ENCODE measurements around the gene GCN1. TPM values are rescaled to one million over a fixed set of nuclear protein-coding genes. Genes with fewer than 3 reads are reported as not detected.

GCN1 gene
- total RNA-seq, 6 experiments from 2014 or later = 29.9 to 62.8 (median 39.4) TPM

DNA sequence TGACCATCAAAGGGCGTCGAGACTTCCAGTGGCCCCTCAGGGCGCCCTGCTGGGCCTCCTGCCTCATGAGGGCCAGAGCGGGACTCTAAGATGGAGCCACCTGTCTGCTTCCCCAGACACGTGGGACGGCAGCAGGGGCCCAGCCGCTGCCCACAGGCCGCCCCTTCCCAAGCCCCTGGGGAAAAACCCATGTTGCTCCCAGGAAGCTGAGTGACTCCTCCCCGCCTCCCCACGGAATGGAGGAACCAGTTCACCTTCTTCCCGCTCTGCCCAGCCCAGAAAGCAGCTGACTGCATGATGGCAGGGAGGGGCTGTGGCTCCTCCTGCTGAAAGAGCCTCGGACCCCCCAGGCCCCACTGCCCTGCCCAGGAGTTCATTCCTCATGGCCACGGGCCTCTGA, 92.9 kb downstream of the GCN1 start:
- intact Hi-C loops (cut with DNase I) = no loop called here
- no peak for DNase-seq
- no peak for TF ChIP-seq POLR2A (IDR thresholded peaks at IDR 0.05)
- TF ChIP-seq, protein P1, sequence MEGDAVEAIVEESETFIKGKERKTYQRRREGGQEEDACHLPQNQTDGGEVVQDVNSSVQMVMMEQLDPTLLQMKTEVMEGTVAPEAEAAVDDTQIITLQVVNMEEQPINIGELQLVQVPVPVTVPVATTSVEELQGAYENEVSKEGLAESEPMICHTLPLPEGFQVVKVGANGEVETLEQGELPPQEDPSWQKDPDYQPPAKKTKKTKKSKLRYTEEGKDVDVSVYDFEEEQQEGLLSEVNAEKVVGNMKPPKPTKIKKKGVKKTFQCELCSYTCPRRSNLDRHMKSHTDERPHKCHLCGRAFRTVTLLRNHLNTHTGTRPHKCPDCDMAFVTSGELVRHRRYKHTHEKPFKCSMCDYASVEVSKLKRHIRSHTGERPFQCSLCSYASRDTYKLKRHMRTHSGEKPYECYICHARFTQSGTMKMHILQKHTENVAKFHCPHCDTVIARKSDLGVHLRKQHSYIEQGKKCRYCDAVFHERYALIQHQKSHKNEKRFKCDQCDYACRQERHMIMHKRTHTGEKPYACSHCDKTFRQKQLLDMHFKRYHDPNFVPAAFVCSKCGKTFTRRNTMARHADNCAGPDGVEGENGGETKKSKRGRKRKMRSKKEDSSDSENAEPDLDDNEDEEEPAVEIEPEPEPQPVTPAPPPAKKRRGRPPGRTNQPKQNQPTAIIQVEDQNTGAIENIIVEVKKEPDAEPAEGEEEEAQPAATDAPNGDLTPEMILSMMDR (IDR thresholded peaks at IDR 0.05) = no peak
- no peak for ATAC-seq
- no peaks in the 10 kb centered on the region for H3K27me3 ChIP-seq
- WGBS (ENCODE audit: insufficient coverage, low coverage, low lambda C conversion rate, missing lambda C conversion rate) = 85% methylated on average over 2 of the region's 13 CpGs
- no peak overlapping the region for H3K4me3 ChIP-seq
- H3K4me1 ChIP-seq = peaks cover 0 to 3% (median 0%) of the 10 kb centered on the region in 4 donors
- H3K27ac ChIP-seq = no peak overlapping the region
- peaks cover 3 to 36% (median 18%) of the 10 kb centered on the region in 4 donors for H3K36me3 ChIP-seq
- H3K9me3 ChIP-seq = no peaks in the 10 kb centered on the region

DNA sequence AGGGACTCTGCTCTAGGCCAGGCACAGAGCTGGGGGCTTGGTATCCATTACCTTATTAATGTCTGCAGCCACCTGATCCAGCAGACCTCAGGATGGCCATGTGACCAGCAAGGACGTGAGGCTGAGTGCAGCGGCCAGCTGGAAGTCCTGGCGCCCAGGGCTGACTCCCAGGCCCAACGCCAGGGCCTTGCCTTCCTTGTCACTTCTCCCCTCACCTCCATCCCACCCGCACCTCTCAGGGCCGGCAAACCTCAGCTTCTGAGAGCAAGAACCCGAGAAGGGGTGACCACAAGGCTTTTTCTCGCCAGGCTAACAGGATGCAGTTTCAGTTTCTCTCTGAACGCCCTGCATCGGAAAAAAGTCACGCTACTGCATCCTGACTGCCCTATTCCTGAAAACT, 93.3 kb downstream of the GCN1 start:
- no peak for TF ChIP-seq POLR2A (IDR thresholded peaks at IDR 0.05)
- TF ChIP-seq, protein P1 (IDR thresholded peaks at IDR 0.05) = no peak
- 57% methylated on average over 7 of the region's 11 CpGs for WGBS (ENCODE audit: insufficient coverage, low coverage, low lambda C conversion rate, missing lambda C conversion rate)
- Histone ChIP-seq H3K9me3 (no peaks in the 10 kb centered on the region), H3K36me3 (peaks cover 3 to 41% (median 19%) of the 10 kb centered on the region in 4 donors), H3K4me1 (peaks cover 0 to 3% (median 0%) of the 10 kb centered on the region in 4 donors), H3K27me3 (no peaks in the 10 kb centered on the region), H3K4me3 (no peak overlapping the region), H3K27ac (no peak overlapping the region)
- peak in 3 of 4 donors; percentile 4 to 24 (median 8) for ATAC-seq
- intact Hi-C loops (cut with DNase I) = no loop called here
- DNase-seq = no peak

DNA sequence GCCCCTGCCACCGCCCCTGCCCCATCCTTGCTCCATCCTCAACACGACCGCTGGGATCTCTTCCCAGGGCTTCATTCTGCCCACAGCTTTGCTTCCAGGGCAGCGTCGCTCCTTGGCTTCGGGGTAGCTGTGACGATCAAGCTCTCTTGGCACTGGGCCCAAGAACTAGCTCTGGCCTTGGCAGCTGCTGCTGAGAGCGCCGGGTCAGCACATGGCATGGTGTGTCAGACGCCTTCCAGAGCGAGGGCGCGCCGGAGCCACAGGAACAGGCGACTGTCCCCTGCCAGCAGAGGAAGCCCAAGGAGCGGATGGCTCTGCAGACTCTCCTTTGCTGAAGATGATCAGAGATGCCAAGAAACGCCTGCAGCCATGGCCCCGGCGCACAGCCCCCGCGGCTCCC, 93.9 kb downstream of the GCN1 start:
- Histone ChIP-seq H3K4me1 (peaks cover 0 to 3% (median 0%) of the 10 kb centered on the region in 4 donors), H3K4me3 (no peak overlapping the region), H3K27me3 (no peaks in the 10 kb centered on the region), H3K27ac (no peak overlapping the region), H3K36me3 (peaks cover 3 to 45% (median 19%) of the 10 kb centered on the region in 4 donors), H3K9me3 (no peaks in the 10 kb centered on the region)
- DNase-seq (peak in 1 of 3 donors; percentile 52), ATAC-seq (peak; percentile 23 to 52 (median 30))
- WGBS (ENCODE audit: insufficient coverage, low coverage, low lambda C conversion rate, missing lambda C conversion rate) = 86% methylated on average over 3 of the region's 21 CpGs
- no peak for TF ChIP-seq POLR2A (IDR thresholded peaks at IDR 0.05)
- TF ChIP-seq, protein P1 (IDR thresholded peaks at IDR 0.05) = no peak
- intact Hi-C loops (cut with DNase I) = no loop called here

DNA sequence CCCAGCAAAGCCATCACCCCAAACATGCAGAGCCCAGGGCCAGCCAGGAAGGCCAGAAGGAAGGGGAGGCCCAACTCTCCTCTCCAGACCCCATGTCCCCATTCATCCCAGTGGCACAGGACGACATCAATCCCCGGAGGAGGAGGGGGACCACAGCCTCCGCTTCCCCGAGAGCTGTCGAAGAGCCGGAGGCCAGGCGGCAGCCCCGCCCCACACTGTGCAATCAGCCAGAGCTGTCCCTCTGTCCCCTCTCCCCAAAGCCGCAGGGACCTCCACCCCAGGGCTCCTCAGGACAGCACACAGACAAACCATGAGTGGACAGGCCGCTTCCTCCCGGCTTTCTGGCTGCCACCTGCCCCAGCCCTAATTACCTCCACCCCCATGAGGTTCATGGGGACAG, 94.8 kb downstream of the GCN1 start:
- H3K9me3 ChIP-seq = no peaks in the 10 kb centered on the region
- WGBS (ENCODE audit: insufficient coverage, low coverage, low lambda C conversion rate, missing lambda C conversion rate) = no CpG with 5 or more reads among the region's 11 CpGs
- no peak overlapping the region for H3K4me3 ChIP-seq
- TF ChIP-seq POLR2A (IDR thresholded peaks at IDR 0.05) = no peak
- ATAC-seq = no peak
- intact Hi-C loops (cut with DNase I) = loop anchor here in 1 of 2 donors (10.0 kb wide), 1 partner anchor 105 kb away; no protein-coding TSS in a partner anchor
- peaks cover 0 to 3% (median 0%) of the 10 kb centered on the region in 4 donors for H3K4me1 ChIP-seq
- no peak overlapping the region for H3K27ac ChIP-seq
- DNase-seq = no peak
- no peaks in the 10 kb centered on the region for H3K27me3 ChIP-seq
- peaks cover 3 to 45% (median 19%) of the 10 kb centered on the region in 4 donors for H3K36me3 ChIP-seq

DNA sequence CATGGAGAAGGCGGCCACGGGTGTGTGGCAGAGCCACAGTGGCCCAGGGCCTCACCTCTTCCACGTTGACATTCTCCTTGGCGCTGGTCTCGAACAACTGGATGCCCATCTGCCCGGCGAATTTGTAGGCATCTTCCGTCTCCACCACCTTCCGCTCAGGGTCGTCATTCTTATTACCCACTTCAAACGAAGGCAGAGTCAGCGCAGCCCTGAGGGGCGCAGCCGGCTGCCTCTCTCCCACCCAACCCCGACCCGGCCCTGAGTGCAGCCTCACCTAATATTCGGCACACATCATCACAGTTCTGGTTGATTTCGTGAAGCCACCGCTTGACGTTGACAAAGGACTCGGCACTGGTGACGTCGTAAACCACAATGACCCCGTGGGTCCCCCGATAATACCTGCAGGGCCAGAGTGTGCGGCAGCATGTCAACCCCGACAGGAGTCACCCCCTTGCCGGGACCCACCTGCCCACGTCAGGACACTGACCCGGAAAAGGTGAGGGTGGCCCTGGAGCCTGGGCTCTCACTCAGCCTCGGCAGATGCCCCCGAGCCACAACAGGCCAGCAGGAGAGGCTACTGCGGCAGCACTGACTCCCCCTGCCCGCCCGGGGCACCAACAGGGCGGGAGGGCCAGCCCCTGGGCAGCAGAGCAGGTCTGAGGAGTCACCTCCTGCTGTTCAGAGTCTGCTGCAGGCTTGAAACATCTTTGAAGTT, 95.6 kb downstream of the GCN1 start:
- Histone ChIP-seq H3K27me3 (no peaks in the 10 kb centered on the region), H3K27ac (no peak overlapping the region), H3K9me3 (no peaks in the 10 kb centered on the region), H3K4me1 (peaks cover 0 to 3% (median 0%) of the 10 kb centered on the region in 4 donors), H3K36me3 (peaks cover 3 to 45% (median 19%) of the 10 kb centered on the region in 4 donors), H3K4me3 (no peak overlapping the region)
- ATAC-seq (no peak), DNase-seq (no peak)
- TF ChIP-seq POLR2A (IDR thresholded peaks at IDR 0.05) = no peak
- TF ChIP-seq, protein P1 (IDR thresholded peaks at IDR 0.05) = no peak
- 95% methylated on average over 17 of the region's 36 CpGs for WGBS (ENCODE audit: insufficient coverage, low coverage, low lambda C conversion rate, missing lambda C conversion rate)
- intact Hi-C loops (cut with DNase I) = loop anchor here in 1 of 2 donors (10.0 kb wide), 1 partner anchor 104 kb away; no protein-coding TSS in a partner anchor
